Omental fat pad (tissue), 4 donors: ENCODE data around the gene VGLL1. TPM values are rescaled to one million over a fixed set of nuclear protein-coding genes. Genes with fewer than 3 reads are reported as not detected.

Experiments used
- ATAC-seq: fragments of 150-250 bp; one replicate; pipeline ENCODE4 v1.9.1; 2016; ENCODE audit warnings: mild to moderate bottlenecking, moderate library complexity; ENCODE audit not compliant: low FRiP score
- DNase-seq: peaks from one replicate; pipeline ENCODE4 v3.0.0-alpha.2; 2019; ENCODE audit warnings: low spot score
- CTCF ChIP-seq, 3 donors: fragments of 450-650 bp; IDR thresholded peaks; one replicate each; pipeline ENCODE4 v1.5.1; 2016 to 2017; ENCODE audit warnings: antibody characterized with exemption in 3 of 3, mild to moderate bottlenecking in 3 of 3, moderate library complexity in 2 of 3
- total RNA-seq, 4 donors: library from RNA; depleted of rRNA; stranded (reverse); fragments of >200 nt; gene quantifications; one replicate each; pipeline ENCODE4 v1.1.0, GENCODE V29; 2016

VGLL1 gene
- total RNA-seq, 4 donors from 2014 or later = not detected

GRCh38 chrX:136582624-136583023, 50.6 kb downstream of the VGLL1 start:
- DNase-seq = no peak
- ATAC-seq = no peak
- TF ChIP-seq CTCF (IDR thresholded peaks at IDR 0.05) = no peak

GRCh38 chrX:136584545-136584944, 52.5 kb downstream of the VGLL1 start:
- ATAC-seq = no peak
- no peak for TF ChIP-seq CTCF (IDR thresholded peaks at IDR 0.05)
- no peak for DNase-seq

GRCh38 chrX:136585262-136585661, 53.2 kb downstream of the VGLL1 start:
- ATAC-seq (no peak), DNase-seq (no peak)
- no peak for TF ChIP-seq CTCF (IDR thresholded peaks at IDR 0.05)

GRCh38 chrX:136585960-136586359, 53.9 kb downstream of the VGLL1 start:
- DNase-seq (no peak), ATAC-seq (no peak)
- no peak for TF ChIP-seq CTCF (IDR thresholded peaks at IDR 0.05)

GRCh38 chrX:136586386-136586785, 54.4 kb downstream of the VGLL1 start:
- TF ChIP-seq CTCF (IDR thresholded peaks at IDR 0.05) = no peak
- ATAC-seq = no peak
- DNase-seq = no peak

- ATAC-seq (no peak), DNase-seq (no peak)
- no peak for TF ChIP-seq CTCF (IDR thresholded peaks at IDR 0.05)
Measured at GRCh38 chrX:136587532-136587931, 55.5 kb downstream of the VGLL1 start.

- TF ChIP-seq CTCF (IDR thresholded peaks at IDR 0.05) = no peak
- no peak for ATAC-seq
Measured at GRCh38 chrX:136588036-136588435, 56.0 kb downstream of the VGLL1 start.

More at GRCh38 chrX:136588036-136588435, 56.0 kb downstream of the VGLL1 start:
- no peak for DNase-seq
